Bone marrow (tissue), 2 donors: ENCODE measurements around the gene ANKRD63.
A peak's percentile ranks its signal among the peaks of the same experiment; 100 is the strongest.

Source experiments
- DNase-seq, 2 donors: peaks; one replicate each; lab custom pipeline; 2025; lab: John Stamatoyannopoulos, UW

ANKRD63 gene, protein sequence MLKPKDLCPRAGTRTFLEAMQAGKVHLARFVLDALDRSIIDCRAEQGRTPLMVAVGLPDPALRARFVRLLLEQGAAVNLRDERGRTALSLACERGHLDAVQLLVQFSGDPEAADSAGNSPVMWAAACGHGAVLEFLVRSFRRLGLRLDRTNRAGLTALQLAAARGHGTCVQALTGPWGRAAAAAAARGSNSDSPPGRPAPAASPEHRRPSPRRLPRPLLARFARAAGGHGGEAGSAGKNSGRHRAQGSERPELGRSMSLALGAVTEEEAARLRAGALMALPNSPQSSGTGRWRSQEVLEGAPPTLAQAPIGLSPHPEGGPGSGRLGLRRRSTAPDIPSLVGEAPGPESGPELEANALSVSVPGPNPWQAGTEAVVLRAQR

DNA sequence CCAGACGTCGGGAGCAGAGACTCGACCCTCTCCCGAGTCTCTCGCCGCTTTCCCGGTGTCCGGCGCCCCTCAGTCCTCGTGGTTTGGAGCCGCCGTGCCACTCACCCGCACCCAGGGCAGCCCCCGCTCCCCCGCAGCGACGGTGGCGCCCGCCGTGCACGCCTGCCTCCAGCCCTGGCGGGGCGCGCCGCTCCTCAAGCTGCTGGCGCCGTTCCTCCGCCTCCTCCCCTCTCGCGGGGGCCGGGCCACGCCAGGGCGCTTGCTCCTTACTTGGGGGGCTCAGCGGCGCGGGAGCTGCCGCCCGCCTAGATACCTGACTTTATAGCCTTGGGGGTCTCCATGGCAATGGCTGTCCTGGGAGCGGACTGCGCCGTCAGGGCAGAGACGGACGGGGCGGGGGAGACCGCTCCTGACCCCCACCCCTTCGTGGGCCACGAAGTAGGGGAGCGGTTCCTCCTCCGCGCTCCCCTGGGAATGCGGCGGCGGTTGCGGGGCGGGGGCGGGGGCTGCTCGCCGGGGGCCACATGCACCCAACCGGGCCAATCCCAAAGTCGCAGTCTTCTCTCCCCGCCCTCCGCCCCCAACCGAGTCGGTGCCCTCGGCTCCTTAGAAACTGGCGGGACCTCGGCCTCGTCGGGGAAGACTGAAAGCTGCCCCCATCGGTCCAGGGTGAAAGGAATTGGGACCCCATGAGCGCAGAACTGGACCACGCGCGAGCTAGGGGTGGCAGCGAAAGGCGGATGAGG, at the start of gene ANKRD63:
Gene ANKRD63 (minus strand): TSS at position 196 of the 746 bp plus-strand sequence. CDS start 478 bp downstream, outside the sequence.
- peak in 1 of 2 donors; percentile 43 for DNase-seq

DNA sequence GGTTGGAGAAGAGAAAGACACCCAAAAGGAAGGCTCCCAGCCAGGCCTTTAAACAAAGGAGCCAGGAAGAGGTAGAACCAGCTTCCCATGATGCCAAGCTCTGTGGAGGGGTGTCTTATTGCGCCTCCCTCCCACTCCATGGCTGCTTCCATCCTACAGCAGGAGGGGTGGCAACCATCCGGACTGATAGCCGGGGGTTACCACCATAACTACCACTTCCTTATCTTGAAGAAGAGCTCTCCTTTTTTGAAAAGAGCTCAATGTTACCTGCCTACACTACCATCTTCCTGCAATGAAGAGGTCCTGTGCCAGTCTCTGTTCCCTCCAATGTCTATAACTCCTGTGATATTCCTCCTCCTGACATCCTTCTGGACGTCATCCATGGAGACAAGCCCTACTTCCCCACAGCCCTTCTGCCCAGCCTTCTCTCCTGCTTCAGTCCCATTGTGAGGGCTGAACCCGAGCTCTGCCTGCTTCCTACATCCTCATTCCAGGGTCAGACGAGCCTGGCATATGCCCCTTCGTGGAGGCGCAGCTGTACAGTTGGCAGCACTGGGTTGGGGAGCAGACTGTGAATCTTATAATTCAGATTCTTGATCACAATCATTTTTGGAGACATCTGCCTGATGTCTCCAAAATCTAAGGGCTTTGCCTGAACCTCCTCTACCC, 49.4 kb upstream of the ANKRD63 start:
- DNase-seq, result no peak

DNA sequence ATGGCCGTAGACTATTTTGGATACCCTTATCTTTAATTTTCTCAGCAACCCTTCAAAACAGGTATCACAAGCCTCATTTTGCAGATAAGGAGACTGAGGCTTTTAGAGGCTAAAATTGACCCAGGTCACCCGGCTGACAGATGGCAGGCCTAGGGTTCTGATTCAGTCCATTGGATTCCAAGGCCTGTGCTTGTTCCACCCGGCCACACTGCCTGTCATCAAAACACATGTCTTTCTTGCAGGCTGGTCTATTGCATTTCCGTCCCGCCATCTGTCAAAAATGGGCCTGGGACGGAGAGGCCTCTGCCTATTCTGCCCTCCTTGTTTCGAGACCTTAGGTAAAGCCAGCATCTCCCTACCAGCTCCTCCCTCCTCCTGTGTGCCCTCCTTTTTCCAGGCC, 48.8 kb upstream of the ANKRD63 start:
- no peak for DNase-seq

DNA sequence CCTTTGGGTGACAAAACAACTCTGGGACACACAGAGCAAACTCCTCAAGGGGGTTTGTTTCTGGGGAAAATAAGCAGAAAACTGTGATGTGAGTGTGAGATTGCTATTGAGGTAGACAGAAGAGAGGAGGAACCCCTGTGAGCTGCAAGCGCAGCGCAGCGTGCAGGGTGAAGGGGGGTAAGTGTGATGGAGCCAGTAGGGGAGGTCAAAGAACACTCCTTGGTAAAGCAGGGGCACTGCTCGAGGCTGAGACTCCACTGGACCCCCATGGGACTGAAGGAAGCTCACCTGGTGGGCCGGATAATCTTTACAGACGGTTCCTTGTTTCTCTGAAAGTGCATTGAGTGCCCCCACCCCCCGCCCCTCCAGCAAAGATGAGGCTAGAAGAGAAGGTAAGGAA, 48.2 kb upstream of the ANKRD63 start:
- no peak for DNase-seq

DNA sequence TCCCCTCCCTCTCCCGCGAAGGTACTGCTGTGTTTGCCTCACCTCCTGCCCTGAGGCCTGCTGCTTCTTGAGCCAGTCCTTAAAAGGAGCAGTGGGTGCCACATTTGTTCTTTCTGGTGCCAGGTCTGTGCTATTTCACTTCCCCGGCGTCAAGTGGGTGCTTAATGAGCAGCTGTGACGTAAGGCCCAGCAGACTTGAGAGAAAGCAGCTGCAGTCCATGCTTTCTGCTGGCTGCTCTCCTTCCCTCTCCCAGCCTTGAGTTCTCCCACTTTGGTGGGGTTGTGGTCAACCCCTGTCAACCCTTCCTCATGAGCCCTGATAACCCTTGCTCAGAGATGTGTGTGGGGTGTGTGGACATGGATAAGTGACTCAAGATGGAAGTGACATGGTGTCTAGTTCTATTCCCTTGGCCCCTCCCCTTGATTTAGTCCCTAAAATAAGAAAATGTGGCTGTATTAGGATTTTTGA, 47.5 kb upstream of the ANKRD63 start:
- DNase-seq, result no peak

DNA sequence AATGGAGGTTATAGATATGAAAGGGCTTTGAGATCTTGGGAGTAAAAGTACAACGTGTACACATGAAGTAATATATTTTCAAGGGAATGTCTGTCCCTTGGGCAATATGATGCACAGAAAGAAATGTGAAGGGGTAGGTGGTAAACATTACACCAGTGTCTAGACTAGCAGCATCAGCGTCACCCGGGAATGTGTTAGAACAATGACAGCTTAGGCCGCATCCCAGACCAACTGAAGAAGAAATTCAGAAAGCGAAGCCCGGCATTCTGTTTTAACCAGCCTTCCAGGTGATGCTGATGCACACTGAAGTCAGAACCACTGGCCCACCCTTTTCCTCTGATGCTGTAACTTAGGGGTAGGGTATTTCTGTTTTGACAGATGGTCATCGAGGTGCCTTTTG, 46.9 kb upstream of the ANKRD63 start:
- no peak for DNase-seq

DNA sequence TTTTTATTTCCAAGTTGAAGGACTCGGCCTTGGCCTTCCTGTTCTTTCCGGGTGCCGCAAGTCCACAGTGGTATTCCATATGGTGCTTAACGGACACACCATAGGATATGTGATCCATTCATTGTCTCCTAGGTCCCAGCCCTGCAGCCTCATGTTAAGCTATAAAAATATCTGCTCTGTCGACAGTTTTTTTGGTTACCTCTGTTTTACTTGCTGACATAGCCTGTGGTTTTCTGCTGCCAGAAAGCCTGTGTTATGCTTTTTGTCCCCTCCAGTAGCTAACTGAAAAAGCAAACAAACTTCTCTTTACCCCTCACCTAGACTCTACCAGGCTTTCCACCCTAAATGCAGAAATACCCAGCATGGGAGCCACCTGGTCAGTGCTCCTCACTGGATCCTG, 45.9 kb upstream of the ANKRD63 start:
- DNase-seq, result no peak

DNA sequence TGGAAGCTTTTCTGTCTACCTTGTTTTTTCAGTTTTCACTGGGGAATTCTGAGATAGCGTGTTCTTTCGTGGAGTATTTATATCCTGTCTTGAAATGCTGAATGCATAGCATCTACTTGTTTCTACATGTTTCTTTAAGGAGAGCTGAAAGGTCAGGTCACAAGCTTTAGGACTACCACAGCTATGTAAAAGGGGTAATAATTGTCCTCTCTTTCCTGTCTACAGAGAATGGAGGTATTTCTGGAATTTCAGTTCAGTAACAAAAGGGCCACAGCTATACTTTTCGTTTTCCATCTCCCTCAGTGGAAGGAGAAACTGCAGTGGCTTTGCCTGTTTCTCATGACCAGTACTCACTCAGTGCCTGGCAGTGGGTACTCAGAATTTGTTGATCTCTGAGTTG, 45.3 kb upstream of the ANKRD63 start:
- DNase-seq, result no peak

DNA sequence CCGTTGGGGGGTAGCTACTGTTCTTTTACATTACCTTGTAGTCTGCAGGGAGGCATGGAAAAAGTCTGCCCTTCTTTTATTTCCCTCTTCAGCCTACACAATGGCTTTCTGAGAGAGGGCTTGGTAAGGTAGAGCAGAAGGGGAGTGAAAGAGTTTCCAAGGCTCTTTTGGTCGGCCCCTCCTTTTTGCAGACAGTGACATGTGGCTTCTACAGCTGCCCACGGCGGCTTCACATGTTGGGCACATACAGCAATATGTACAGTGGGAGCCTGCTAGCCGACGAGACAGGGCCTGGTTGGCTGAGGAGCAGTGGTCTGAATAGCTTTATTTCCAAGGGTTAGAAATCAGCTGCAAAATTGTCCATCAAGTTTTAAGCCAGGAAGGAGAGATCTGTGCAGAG, 44.6 kb upstream of the ANKRD63 start:
- no peak for DNase-seq

DNA sequence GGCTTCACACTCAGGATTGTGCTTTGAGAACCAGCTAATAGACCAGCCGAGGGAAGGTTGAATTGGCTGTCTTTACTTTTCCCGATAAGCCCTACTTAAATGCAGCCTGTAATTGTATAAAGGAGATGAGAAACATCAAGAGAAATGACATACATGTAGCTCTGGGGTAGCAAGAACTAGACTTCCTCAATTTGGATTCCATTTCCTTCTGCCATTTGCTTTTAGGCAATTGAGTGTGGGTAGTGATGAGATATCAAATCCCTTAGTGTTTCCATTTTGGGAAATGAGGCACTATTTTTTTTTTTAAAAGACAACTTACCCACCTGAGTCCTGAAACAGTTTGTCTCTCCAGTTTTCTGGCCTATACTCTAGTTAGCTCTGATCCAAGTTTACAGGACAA, 42.8 kb upstream of the ANKRD63 start:
- DNase-seq, result no peak

DNA sequence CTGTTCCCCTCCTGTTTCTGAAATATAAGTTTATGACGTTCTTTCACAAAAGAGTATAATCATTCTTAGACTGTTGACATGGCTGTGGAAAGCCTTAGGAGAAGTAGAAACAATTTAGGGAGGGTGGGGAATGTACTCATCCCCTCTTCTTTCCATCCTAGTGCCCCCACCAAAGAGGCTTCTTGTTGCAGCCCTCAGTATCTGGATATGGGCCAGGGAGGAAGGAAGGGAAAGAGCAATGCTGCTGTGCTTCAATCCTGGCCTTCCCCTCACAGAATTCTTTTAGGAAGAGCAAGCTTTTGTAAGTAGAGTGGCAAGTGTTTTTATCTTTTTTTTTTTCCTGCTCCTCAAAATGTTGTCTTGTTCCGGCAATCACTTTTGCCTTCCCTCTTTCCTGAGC, 42.3 kb upstream of the ANKRD63 start:
- no peak for DNase-seq

DNA sequence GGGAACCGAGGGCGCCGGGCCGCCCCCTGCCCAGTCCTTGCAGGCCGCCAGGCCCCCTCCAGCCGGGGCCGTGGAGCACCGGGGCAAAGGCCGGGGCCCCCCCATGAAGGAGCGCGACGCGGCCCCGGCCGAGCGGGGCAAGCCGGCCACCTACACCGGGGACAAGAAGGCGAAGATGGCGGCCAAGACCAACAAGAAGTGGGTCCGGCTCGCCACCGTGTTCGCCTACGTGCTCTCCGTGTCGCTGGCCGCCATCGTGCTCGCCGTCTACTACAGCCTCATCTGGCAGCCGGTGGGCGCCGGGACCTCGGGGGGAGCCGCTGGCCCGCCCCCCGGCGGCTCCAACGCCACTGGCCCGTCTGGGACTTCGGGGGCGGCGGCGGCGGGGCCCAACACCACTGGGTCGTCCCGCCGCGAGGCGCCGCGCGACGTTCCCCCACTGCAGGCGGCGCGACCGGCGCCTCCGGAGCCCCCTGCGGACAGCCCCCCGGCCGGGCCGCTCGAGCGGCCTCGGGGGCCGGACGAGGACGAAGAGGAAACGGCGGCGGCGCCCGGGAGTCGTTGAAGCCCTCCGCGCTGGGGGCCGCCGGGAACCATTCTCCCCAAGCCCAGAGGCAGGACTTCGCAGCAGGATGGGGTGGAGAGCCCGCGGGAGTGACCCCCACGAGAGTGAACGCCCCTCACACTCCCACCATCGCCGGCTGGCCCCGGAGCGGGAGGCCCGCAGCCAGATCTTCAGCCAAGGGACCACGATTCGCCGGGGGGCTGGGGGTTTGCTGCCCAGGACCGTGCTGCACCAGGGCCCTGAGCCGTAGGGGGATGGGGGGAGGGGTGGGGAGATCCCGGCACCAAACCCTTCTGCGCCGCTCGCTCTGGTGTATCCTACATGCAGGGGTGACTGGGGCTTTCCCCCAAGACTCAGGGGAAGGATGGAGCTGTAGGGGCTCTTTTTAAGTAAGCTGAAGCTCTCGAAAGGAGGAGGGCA, 41.4 kb upstream of the ANKRD63 start:
- no peak for DNase-seq

DNA sequence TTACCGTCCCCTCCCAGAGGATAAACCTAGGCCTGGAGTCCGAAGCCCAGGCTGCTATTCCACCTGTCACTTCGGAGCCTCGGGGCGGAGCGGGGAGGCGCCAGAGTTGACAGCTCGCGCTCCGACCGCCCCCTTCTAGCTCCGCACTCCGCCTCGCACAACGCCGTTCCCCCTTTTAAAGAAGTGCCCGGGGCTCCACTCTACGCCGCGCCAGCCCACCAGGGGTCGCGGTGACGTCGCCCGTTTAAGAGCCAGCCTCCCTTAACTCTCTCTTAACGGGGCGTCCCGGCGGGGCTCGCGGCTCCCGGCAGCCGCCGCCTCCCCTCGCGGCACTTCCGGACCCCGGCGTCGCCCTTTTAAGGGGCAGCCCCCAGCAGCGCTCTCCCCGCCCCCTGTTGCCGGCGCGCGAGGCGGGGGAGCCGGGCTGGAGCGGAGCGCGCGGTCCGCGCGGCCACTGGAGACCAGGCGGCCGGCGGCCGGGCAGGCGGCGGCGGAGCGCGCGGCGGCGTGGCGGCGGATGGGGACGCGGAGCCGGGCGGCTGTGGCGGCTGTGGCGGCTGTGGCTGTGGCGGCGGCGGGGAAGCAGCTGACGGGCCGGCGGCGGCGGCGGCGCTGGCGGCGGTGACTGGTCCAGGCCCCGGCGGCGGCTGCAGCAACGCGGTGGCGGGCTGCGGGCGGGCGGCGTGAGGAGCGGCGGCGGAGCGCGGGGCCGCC, 40.5 kb upstream of the ANKRD63 start, which contains the start of gene INAFM2:
Gene INAFM2 (plus strand): TSS at position 454 of the 714 bp plus-strand sequence. CDS start 364 bp downstream, outside the sequence.
- peak; percentile 57 to 98 for DNase-seq

DNA sequence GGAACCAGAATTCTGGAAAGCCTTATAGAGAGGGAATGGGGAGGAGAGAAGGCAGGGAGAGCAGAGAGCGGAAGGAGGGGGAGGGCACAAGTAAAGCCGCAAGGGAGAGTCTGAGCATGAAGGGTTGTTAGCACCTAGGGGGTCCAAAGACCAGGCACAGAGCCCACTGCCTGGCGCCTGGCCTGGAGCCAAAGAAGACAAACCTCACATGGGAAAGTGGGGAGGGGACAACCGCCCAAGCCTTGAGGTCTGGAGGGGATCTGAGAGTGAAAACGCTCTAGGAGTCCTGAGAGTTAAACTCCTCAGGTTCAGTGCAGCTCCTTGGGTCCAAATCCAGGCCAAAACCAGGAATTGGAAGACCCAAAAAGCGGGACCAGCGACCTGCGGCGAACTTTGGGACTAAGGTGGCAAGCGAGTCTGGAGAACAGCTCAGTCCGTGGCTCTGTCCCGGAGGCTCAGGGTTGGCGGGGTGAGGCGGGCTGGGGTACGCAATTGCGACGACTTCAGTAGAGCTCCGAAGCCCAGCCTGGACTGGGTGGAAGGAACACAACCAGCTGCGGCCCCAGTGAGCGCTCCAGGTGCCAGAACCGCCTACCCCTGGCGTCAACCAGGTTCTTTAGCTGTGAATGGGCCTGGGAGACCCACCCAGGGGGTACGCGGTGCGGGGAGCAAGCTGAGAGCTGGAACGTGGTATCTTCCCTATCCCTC, 39.8 kb upstream of the ANKRD63 start:
- no peak for DNase-seq

DNA sequence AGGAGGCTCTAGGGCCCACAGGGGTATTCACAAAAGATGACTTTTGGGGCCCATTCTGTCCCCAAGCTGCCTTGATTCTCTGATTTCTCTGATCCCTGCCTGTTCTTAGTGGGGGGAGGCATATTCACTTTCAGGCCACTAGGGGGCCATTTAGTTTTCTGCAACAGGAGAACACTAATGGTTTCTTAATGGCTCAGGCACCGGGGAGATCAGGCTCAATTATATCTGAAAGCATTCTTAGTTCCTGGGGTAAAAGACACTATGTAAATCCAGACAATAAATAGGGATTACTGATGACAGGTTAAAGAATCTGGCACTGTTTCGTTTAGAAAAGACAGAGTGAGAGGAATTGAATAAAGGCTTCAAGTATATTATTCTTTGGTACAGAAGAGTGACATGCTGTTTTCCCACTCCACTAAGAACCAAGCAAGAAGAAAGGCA, 38.1 kb upstream of the ANKRD63 start:
- peak in 1 of 2 donors; percentile 81 for DNase-seq

DNA sequence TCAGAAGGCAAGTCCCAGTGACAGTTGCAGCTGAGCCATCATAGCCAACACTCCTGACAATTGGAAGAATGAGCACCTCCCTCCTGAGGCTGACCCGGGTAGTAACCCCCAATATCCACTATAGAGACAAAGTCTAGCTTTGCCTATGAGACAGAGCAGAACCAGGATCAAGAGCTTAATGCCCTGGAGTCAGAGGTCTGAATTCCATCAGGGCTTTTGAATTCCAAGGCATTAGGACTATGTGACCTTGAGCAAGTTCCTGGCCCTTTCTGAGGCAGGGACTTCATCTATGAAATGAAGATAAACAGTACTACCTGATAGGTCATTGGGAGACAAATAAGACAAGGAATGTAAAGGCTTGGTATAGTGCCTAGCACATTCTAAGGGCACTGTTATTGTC, 37.5 kb upstream of the ANKRD63 start:
- DNase-seq, result no peak

DNA sequence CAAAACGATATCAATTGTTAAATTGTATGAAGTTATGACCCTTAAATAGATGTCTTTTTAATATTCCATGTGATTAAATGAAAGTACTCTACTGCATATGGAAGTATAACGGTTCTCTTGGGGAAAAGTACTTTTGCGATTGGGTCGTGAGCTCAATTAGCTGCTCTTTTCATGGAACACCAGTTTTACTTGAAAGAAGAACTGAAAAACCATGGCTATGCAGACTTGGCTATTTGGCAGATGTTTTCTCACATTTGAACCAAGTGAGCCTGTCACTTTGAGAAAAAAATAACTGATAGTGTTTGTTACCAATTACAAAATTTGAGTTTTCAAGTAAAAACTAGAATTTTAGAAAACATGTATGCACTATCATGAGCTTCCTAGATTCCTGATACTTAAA, 34.7 kb upstream of the ANKRD63 start:
- DNase-seq, result no peak

DNA sequence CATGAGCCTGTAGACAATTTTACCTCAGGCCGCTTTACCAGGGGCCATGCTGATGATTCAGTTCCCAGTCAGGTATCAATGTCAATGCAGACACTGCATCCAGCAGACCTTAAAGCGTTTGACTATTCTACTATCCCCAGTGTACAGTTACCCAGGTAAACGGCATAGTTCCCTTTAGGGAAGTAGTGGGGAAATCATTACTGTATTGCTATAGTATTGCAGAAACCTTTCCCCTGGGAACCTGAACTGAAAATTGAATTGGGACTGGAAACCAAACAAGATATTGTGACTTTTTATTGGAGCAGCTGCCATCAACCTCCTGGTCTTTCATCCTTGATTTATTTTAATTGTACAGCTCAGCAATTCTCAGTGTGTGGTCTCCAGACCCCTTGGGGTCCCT, 34.1 kb upstream of the ANKRD63 start:
- no peak for DNase-seq

DNA sequence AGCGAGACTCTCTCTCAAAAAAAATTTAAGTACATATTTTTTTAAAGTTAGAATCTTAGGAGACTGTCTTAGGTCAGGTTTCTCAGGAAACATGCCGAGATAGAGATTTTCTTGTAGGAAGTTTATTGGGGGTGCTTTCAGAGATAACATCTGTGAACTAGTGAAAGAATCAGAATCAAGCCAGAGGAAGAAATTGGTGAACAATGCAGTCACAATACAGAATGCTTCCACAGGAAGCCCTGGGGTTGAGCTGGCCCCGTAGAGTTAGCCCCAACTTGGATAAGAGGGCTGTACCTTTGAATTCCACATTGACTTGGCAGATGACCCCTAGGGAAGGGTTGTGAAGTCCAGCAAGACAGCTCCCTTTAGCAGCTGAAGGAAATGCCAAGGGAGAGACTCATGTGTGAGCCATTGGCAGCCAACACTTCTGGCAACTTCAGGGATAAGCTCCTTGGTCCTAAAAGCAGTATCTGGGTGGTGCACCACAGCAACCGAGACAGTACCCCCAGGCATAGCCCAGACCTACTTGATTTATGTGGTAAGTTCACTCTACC, 31.9 kb upstream of the ANKRD63 start:
- no peak for DNase-seq
